HUES6 (cell line): ENCODE results near the gene OLFM1.

Source experiments
- H3K27ac ChIP-seq: 2 replicates; pipeline ENCODE4 v1.7.0; 2013; ENCODE audit warnings: low read depth, mild to moderate bottlenecking, low read length, inconsistent platforms
- H3K27me3 ChIP-seq: 2 replicates; pipeline ENCODE4 v1.6.1; 2013; ENCODE audit warnings: low read length; ENCODE audit not compliant: control insufficient read depth, insufficient read depth
- H3K36me3 ChIP-seq: 2 replicates; pipeline ENCODE4 v1.6.1; 2013; ENCODE audit warnings: low read length; ENCODE audit not compliant: control insufficient read depth, insufficient read depth
- H3K4me1 ChIP-seq: 2 replicates; pipeline ENCODE4 v1.6.1; 2013; ENCODE audit warnings: low read length; ENCODE audit not compliant: control insufficient read depth, insufficient read depth
- H3K4me3 ChIP-seq: 2 replicates; pipeline ENCODE4 v1.5.1; 2013; ENCODE audit warnings: low read depth, low read length
- H3K9ac ChIP-seq: one replicate; pipeline ENCODE4 v1.6.1; 2013; ENCODE audit warnings: mild to moderate bottlenecking, low read length
- H3K9me3 ChIP-seq: 2 replicates; pipeline ENCODE4 v1.6.1; 2013; ENCODE audit warnings: low read depth, low read length; ENCODE audit not compliant: control insufficient read depth, insufficient read depth

The OLFM1 gene

DNA sequence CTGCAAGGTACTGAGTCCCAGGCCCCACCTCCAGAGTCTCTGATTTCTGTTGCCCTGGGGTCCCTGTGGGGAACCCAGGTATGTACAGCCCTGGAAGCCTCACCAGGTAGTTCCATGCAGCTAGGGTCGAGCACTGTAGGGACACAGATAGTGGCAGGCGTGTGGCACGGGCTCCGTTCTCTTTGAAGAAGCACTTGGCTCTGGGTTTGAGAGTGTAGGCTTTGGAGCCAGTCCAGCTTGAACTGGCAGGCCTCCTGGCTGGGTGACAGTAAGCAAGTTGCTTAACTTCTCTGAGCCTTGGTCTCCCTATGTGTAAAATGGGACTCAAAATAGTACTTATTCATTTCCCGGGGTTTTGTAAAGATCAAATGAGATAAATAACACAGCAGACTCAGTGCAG, 5.6 kb downstream of the OLFM1 start:
- Histone ChIP-seq H3K4me3 (no peak overlapping the region), H3K36me3 (peaks cover 20% of the 10 kb centered on the region), H3K27me3 (peaks cover 24% of the 10 kb centered on the region), H3K9ac (no peak overlapping the region), H3K9me3 (no peaks in the 10 kb centered on the region), H3K27ac (no peak overlapping the region), H3K4me1 (no peaks in the 10 kb centered on the region; the same call in 1 of the 2 replicates)

DNA sequence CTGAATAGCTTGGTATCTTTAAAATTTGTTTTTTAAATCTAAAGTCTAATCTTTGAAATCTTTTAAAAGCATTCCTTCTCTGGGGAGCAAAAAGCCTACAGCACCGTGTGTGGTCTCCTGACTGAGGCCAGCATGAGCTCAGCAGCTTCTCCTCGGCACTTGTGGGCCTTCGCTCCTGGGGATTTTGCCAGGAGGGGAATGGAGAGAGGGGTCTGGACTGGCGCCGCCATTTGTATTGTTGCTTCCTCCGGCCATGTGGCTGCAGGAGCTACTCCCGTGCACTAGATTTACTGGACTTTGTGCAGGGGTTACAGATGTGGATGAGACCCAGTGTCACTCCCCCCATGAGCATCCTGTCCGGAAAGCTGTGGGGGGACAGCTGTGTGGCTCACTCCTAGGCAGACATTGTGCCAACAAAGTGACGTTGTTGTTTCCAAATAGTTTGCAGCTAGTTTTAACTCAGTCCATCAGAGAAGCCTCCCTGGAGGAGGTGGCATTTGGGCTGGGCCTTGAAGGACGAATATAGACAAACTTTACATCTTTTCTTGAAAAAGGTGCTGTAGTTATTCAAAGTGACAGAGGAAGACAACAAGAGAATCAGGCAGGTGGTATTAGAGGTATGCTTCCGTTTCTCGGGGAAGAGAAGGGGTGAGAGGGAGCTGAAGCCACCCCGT, 6.6 kb downstream of the OLFM1 start:
- Histone ChIP-seq H3K9ac (no peak overlapping the region), H3K36me3 (peaks cover 20% of the 10 kb centered on the region), H3K4me1 (no peaks in the 10 kb centered on the region; the same call in 1 of the 2 replicates), H3K27ac (no peak overlapping the region), H3K27me3 (peaks cover 15% of the 10 kb centered on the region), H3K4me3 (no peak overlapping the region), H3K9me3 (no peaks in the 10 kb centered on the region)

DNA sequence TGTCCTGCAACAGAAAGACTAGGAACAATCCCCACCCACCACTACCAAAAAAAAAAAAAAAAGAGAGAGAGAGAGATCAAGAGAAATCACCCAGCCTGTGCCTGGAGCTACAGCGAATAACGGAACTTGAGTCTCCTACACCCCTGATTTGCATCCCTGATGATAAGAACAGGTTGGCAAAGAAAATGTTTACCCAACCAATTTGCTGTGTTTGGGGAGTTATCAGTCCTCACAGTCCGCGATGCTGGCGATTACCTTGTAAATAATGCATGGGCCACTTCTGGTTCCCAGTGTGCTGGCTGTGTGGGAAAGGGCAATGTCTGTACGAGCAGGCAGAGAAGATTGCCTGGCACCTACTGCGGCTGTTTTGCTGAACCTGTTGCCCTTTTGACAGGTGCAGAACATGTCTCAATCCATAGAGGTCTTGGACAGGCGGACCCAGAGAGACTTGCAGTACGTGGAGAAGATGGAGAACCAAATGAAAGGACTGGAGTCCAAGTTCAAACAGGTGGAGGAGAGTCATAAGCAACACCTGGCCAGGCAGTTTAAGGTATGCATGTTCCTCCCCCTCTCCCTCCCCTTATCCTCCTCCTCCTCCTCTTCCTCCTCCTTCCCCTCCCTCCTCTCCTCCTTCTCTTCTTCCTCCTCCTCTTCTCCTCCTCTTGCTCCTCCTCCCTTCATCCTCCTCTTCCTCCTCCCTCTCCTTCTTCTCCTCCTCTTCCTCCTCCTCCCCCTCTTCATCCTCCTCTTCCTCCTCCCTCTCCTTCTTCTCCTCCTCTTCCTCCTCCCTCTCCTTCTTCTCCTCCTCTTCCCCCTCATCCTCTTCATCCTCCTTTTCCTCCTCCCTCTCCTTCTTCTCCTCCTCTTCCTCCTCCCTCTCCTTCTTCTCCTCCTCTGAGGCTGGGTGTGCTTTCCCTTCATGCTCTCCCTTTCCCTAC, 8.3 kb downstream of the OLFM1 start:
- H3K9ac ChIP-seq = no peak overlapping the region
- no peaks in the 10 kb centered on the region for H3K27me3 ChIP-seq
- no peak overlapping the region for H3K27ac ChIP-seq
- H3K36me3 ChIP-seq = peaks cover 19% of the 10 kb centered on the region
- no peaks in the 10 kb centered on the region; the same call in 1 of the 2 replicates for H3K4me1 ChIP-seq
- no peak overlapping the region for H3K4me3 ChIP-seq
- no peaks in the 10 kb centered on the region for H3K9me3 ChIP-seq

DNA sequence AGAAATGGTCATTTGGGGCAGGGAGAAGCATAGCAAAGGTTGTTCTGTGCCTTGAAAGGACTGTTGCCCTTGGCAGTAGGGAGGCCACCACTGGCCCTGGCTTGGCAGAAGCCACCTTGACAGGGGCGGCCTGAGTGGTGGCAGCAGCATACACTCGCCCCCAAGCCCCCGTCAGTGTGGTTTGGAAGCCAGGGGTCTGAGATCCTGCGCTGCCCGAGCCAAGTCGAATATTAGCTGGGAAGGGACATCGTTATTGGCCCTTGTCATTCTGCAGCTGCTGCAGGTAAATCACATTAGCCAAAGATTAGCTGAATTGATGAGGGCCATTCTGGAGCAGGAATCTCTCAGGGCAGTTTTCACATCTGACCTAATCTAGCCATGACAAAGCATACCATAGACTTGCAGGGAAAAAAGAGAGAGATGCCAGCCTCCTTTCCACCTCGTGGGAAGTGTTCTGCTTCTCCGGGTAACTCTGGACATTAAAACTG, 9.0 kb downstream of the OLFM1 start:
- H3K4me1 ChIP-seq = no peaks in the 10 kb centered on the region; the same call in 1 of the 2 replicates
- H3K27ac ChIP-seq = no peak overlapping the region
- H3K4me3 ChIP-seq = no peak overlapping the region
- H3K9me3 ChIP-seq = no peaks in the 10 kb centered on the region
- H3K27me3 ChIP-seq = no peaks in the 10 kb centered on the region
- peaks cover 12% of the 10 kb centered on the region for H3K36me3 ChIP-seq
- no peak overlapping the region for H3K9ac ChIP-seq

DNA sequence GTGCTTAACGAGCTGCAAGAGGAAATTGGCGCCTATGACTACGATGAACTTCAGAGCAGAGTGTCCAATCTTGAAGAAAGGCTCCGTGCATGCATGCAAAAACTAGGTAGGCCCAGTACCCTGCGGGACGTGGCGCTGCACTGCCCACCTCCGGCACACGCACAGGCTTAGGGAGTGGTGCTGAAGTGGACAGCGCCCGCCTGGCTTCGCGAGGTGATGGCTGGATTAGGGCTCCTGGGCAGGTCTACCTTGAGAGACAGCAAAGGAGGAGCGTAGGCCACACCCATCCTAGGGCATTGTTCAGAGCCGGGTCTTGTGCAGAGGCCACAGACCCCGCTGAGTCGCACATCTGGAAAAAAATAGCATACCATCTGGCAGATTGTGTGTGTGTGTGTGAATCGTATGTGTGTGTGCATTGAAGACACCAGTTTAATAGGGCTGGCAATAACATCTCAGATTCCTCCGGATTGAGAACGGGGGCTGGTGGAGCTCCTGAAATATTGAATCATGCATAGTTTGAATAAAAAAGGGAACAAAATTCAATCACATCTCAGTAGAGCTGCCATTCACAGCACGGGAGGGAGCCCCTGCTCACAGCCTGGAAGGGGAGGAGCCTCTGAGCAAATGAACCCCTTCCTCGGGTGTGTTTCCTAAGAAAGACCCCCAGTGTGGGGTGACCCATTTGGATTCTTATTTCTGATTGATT, 11.1 kb downstream of the OLFM1 start:
- no peaks in the 10 kb centered on the region for H3K9me3 ChIP-seq
- H3K36me3 ChIP-seq = peaks cover 8% of the 10 kb centered on the region; the same call in 1 of the 2 replicates
- no peak overlapping the region for H3K9ac ChIP-seq
- H3K27me3 ChIP-seq = no peaks in the 10 kb centered on the region
- H3K27ac ChIP-seq = no peak overlapping the region
- H3K4me3 ChIP-seq = no peak overlapping the region
- H3K4me1 ChIP-seq = no peaks in the 10 kb centered on the region; the same call in 1 of the 2 replicates

DNA sequence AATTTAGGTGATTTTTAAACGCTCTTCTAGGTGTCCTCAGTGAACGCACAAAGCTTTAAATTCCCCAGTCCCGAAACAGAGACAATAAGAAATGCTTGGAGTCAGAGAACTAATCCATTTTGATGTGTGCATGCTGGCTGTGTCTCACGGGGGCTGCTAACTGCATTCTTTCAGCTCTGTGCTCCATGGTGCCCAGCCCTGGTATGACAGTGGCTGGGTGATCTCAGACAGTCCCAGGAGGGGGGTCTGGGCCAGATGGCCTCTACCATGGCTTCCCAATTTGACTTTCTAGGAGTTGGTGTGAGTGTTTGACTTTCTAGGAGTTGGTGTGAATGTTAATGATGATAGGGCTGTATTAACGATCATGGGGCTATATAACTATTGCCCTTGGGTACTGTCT, 12.1 kb downstream of the OLFM1 start:
- H3K4me1 ChIP-seq = no peaks in the 10 kb centered on the region; the same call in 1 of the 2 replicates
- H3K27ac ChIP-seq = no peak overlapping the region
- peaks cover 8% of the 10 kb centered on the region; the same call in 1 of the 2 replicates for H3K36me3 ChIP-seq
- H3K27me3 ChIP-seq = no peaks in the 10 kb centered on the region
- no peak overlapping the region for H3K4me3 ChIP-seq
- H3K9me3 ChIP-seq = no peaks in the 10 kb centered on the region
- H3K9ac ChIP-seq = no peak overlapping the region

DNA sequence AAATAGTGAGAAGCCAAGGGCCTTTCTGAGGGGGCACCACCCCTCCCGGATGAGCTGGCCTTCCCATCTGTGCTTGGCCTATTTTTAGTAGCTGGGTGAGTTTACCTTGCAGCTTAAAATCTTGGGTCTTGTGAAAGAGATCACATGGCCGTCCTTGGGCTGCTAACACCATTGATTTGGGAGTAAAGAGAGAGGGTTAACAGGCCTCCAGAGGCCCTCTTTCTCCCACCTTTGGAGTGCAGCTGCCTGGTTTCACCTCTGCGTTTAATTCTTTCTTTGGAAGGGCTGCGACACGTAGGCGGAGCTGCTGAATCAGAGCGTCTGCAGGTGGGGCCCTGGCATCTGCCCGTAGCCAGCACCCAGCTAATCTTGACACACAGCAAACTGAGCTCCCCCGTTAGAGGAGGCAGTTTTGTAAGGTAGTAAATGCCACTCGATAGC, 12.8 kb downstream of the OLFM1 start:
- H3K27ac ChIP-seq = no peak overlapping the region
- H3K27me3 ChIP-seq = no peaks in the 10 kb centered on the region
- H3K4me1 ChIP-seq = no peaks in the 10 kb centered on the region
- H3K9me3 ChIP-seq = no peaks in the 10 kb centered on the region
- H3K4me3 ChIP-seq = no peak overlapping the region
- H3K36me3 ChIP-seq = peaks cover 8% of the 10 kb centered on the region; the same call in 1 of the 2 replicates
- no peak overlapping the region for H3K9ac ChIP-seq

DNA sequence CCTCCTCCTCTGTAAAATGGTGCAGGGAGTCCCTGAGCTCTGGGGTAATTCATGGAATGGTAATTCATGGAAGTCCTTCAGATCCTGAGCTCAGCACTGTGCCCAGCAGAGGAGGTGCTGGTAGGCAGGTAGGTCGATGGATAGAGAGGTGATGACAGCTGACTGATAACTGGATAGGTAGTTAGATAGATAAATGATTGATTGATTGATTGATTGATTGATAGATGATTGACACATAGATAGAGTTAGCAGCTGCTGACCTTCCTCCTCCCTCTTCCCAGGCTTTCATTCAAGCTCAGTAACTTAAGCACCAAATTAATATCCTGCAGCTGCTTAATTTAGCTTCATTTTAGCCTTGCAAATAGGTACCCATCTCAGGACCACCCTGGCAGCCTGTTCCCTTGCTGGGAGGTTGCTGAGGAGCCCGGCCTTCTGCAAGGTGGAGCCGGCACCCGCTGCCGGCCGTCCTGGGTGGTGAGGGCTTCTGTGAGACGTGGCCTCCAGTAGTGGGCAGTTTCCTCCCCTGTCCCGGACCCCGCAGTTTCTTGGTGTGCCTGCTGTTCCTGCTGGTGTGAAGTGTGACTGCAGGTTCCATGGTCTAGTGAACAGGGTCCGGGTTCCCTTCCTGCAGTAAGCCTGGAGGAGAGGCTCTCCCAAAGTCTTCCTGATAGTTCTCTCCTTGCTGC, 13.4 kb downstream of the OLFM1 start:
- Histone ChIP-seq H3K36me3 (peaks cover 8% of the 10 kb centered on the region; the same call in 1 of the 2 replicates), H3K4me3 (no peak overlapping the region), H3K9me3 (no peaks in the 10 kb centered on the region), H3K4me1 (0 out of 2 replicates have a peak, but pooled peaks cover 1% of the 10 kb centered on the region), H3K9ac (no peak overlapping the region), H3K27ac (no peak overlapping the region), H3K27me3 (no peaks in the 10 kb centered on the region)

DNA sequence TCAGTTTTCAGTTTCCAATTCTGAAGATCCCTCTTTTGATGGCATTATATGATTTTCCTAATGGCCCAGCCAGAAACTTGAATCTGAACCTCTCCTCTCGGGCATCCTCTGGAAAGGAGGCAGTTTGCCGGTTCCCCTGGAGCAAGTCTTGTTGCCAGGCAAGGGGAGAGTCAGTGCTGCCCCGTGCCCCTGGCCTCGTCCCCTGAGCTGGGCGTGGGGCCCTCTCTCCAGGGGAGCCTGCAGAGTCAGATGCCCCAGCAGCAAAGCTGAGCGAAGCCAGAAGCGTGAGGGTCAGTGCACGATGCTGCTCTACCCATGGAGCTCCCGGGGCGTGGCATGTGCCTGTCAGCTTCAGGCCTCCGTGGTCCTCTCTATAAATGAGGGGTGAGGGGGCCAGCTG, 14.0 kb downstream of the OLFM1 start:
- no peaks in the 10 kb centered on the region for H3K9me3 ChIP-seq
- no peaks in the 10 kb centered on the region for H3K27me3 ChIP-seq
- no peak overlapping the region for H3K4me3 ChIP-seq
- H3K27ac ChIP-seq = no peak overlapping the region
- no peak overlapping the region for H3K9ac ChIP-seq
- peaks cover 4% of the 10 kb centered on the region; the same call in 1 of the 2 replicates for H3K36me3 ChIP-seq
- H3K4me1 ChIP-seq = 0 out of 2 replicates have a peak, but pooled peaks cover 7% of the 10 kb centered on the region

DNA sequence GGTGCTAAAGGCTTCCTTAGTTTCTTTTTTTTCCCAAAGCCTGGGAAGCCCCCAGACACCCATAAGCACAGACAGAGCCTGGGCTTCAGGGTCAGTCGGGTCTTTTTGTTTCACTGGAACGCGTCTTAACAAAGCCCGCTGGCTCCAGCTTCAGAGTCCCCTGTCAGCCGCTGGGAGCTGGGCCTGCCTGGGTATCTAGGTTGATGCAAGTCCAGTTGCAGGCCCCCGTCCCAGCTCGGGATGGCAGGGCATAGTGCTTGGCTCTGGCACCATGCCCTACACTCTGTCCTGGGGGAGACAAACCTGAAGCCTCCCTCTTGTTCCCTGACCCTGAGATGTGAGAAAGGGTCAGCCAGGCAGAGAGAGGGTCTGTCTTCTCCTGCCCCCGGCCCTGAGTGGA, 14.5 kb downstream of the OLFM1 start:
- Histone ChIP-seq H3K36me3 (no peaks in the 10 kb centered on the region), H3K27me3 (no peaks in the 10 kb centered on the region), H3K4me3 (no peak overlapping the region), H3K27ac (no peak overlapping the region), H3K9ac (no peak overlapping the region), H3K4me1 (peaks cover 11% of the 10 kb centered on the region; the same call in 1 of the 2 replicates), H3K9me3 (no peaks in the 10 kb centered on the region)
